Superior temporal gyrus (tissue), 1 donor: Measurements from ENCODE around the gene ZNF576.
"Not testable (repeated sequence)": the region's sequence is repeated elsewhere in the genome, so short reads cannot be mapped to it uniquely, and the experiment has no call there.

ENCODE experiments used
- DNase-seq: peaks from one replicate; pipeline ENCODE4 v3.0.0-alpha.2; 2016; ENCODE audit errors: extremely low spot score

Gene ZNF576

GRCh38 chr19:43595999-43596841 is at the start of gene ZNF576, which contains the start of gene IRGQ:
TSS of gene ZNF576 (plus strand) at chr19:43596595. CDS start at chr19:43597109, 514 bp downstream.
TSS of gene IRGQ (minus strand) at chr19:43596134. CDS start at chr19:43595338, 796 bp downstream.
- peak; percentile 100 for DNase-seq

- DNase-seq, result not testable (repeated sequence)
Observed at GRCh38 chr19:43547926-43548325, 48.5 kb upstream of the ZNF576 start.

GRCh38 chr19:43548706-43549105 is 47.7 kb upstream of the ZNF576 start:
- no peak for DNase-seq

- DNase-seq, result no peak
Observed at GRCh38 chr19:43551399-43552197, 44.8 kb upstream of the ZNF576 start.

- no peak for DNase-seq
Observed at GRCh38 chr19:43552198-43552450, 44.3 kb upstream of the ZNF576 start.

GRCh38 chr19:43552616-43553015 is 43.8 kb upstream of the ZNF576 start:
- no peak for DNase-seq

GRCh38 chr19:43553656-43554055 is 42.7 kb upstream of the ZNF576 start:
- no peak for DNase-seq

GRCh38 chr19:43554317-43554895 is 42.0 kb upstream of the ZNF576 start:
- DNase-seq, result no peak

- peak; percentile 87 for DNase-seq
Observed at GRCh38 chr19:43555185-43555770, 41.1 kb upstream of the ZNF576 start.

- no peak for DNase-seq
Observed at GRCh38 chr19:43560687-43561086, 35.7 kb upstream of the ZNF576 start.

- no peak for DNase-seq
Observed at GRCh38 chr19:43561139-43561970, 35.0 kb upstream of the ZNF576 start.

GRCh38 chr19:43562226-43562697 is 34.1 kb upstream of the ZNF576 start:
- no peak for DNase-seq

GRCh38 chr19:43562698-43563241 is 33.6 kb upstream of the ZNF576 start:
- peak; percentile 84 for DNase-seq

GRCh38 chr19:43563816-43564457 is 32.5 kb upstream of the ZNF576 start:
- DNase-seq, result no peak

- peak; percentile 41 for DNase-seq
Observed at GRCh38 chr19:43564800-43565199, 31.6 kb upstream of the ZNF576 start.

GRCh38 chr19:43569657-43570056 is 26.7 kb upstream of the ZNF576 start:
- DNase-seq, result no peak

- DNase-seq, result no peak
Observed at GRCh38 chr19:43570174-43570791, 26.1 kb upstream of the ZNF576 start.

GRCh38 chr19:43572171-43572588 is 24.2 kb upstream of the ZNF576 start:
- DNase-seq, result no peak

- no peak for DNase-seq
Observed at GRCh38 chr19:43574424-43575155, 21.8 kb upstream of the ZNF576 start.
